Ureter (tissue), 1 donor: ENCODE measurements around the gene POLA1. TPM values are rescaled to one million over a fixed set of nuclear protein-coding genes. Genes with fewer than 3 reads are reported as not detected.

Experiments
- DNase-seq: peaks from one replicate; pipeline ENCODE4 v3.0.0-alpha.2; 2020; ENCODE audit warnings: low spot score
- total RNA-seq: library from RNA; stranded (reverse); gene quantifications from one replicate; pipeline ENCODE4 v1.2.4, GENCODE V29; 2023
- donor health status: DM: yes; HTN: yes; CAD: no.

Gene POLA1
- total RNA-seq, 1 donor from 2014 or later = 14.6 TPM

DNA sequence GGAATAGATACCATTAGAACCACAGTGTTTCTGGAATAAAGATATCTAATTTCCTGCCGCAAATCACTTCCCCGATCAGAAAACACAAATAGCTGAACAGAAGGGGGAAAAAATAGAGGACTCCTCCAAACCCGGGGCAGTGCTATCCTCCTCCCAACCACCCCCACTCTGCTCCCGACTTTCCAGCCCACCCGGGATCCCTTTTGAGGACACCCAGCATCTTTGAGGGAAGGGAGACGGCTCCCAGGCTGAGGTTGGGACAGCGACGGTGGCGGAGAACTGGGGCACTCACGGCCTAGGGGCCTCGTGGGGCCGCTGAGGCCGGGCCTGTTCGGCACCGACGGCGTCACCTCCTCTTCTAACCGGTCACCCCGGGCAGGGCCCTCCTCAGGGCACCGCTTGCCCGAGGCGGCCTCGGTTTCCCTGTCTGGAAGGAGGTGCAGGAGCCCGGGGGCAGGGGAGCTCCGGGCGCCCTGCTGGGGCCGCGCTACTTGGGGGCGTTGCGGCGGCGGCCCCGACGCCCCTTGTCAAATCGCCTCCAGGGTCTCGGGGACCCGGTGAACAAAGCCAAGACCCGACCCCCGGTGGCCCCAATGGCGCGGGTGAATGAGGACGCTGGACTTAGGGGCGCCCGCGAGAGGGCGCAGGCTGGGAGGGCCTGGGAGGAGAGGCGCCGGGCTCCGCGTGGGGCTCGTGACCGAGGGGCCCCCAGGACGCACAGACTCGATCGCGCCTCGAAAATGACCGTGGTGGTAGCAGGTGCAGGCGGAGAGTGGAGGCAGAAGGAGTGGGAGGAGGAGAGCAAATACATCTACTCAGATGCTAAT, 329.0 kb downstream of the POLA1 start:
- DNase-seq = no peak

DNA sequence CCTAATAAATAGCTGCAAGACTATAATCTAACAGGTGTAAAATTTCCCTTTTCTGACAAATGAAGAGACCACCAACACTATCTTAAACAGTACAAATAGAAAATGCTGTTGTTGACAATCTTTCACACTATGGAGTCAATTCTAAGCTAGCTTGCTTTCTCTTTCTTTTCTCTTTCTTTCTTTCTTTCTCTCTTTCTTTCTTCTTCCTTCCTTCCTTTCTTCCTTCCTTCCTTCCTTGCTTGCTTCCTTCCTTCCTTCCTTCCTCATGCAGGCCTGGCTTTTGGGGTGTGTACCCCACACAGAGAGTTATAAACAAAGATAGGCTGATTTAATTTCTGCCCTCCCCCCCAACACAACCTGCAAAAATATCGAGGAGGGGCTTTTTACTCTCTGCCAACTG, 330.2 kb downstream of the POLA1 start:
- DNase-seq = no peak

DNA sequence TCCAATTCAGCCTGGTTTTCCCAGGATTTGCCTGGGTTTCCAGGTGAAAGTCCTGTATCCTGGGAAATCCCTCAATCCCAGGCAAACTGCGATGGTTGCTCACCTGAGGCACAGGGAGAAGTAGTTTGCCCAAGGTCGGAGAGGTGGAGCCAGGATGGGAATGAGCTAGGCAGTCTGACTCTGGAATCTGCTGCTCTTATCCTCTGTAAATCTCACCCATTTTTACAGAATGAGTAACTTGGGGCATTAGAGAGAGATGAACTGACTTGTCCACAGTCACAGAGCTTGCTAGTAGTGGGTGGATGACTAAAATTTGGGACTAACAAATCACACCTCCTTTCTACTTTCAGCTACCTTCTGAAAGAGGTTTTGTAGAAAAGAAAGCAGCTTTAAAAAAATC, 331.9 kb downstream of the POLA1 start:
- no peak for DNase-seq

DNA sequence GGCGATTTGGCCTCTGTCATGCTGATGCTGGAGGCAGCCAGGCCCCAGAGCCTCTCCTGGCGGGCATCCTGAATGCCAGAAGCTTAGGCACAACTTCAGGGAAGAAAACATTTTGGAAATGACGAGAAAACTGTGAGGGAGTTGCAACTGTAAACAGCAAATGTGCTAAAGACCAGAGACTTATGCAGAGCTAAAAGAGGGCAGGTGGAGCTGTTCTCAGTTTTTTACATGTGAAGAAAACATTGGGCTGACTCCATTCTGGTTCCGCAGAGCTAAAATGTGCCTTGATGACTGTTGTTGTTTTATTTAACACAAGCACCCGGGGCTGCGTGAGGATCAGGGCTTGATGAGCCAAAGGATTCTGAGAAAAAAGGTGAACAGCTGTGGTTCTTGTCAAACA, 332.9 kb downstream of the POLA1 start:
- no peak for DNase-seq

- DNase-seq = no peak
Observed at GRCh38 chrX:25028726-25029125, 335.0 kb downstream of the POLA1 start.

GRCh38 chrX:25029288-25029825, 335.6 kb downstream of the POLA1 start:
- DNase-seq = no peak

DNA sequence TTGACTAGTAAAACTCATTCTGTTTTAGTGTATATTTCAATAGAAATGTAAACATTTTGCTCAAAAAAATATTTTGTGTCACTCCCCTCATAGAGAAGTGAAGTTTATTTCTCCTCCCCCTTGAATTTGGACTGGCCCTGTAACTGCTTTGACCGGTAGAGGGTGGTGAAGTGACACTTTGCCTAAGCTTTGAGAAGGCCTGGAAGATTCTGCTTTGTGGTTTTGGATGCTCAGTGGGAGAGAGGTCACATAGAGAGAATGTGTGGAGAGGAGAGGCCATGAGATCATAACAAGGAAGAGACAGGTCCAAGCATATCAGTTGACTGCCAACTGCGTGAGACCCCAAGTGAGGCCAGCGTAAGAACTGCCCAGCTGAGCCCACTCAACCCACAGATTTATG, 341.2 kb downstream of the POLA1 start:
- no peak for DNase-seq

DNA sequence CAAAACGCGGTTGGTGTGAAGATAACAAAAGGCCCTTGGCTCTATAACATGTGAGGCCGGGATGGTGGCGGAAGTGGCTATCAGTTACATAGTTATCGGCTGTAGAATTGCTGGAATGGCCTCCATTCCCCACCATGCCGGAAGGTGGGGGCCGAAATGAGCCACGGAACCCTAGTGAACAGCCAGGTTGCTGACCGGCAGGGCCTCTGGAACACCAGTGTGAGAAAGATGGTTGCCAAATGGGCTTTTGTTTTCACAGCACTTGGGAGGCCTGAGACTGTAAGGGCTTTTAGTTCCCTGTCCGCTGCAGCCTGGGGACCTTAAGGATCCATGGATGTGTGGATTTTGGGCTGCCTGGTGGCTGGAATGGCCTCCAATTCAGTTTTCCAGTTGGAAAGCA, 345.3 kb downstream of the POLA1 start:
- no peak for DNase-seq

GRCh38 chrX:25043192-25043591, 349.5 kb downstream of the POLA1 start:
- DNase-seq = no peak

Other genes starting within 250 kb of the POLA1 start
- gene PDK3, start 228.6 kb upstream of the POLA1 start, total RNA-seq = 22.7 TPM
- gene PCYT1B, start 46.6 kb upstream of the POLA1 start, total RNA-seq = 0.78 TPM